M059J (cell line): Measurements from ENCODE around the gene CHKA. TPM values are rescaled to one million over a fixed set of nuclear protein-coding genes. Genes with fewer than 3 reads are reported as not detected.
A peak's percentile ranks its signal among the peaks of the same experiment; 100 is the strongest.

Experiments
- DNase-seq: peaks from one replicate; pipeline ENCODE4 v3.0.0-alpha.2; 2012; ENCODE audit warnings: low read depth
- total RNA-seq: library from RNA; depleted of rRNA; stranded (reverse); fragments of >200 nt; shearing (Covaris generic); gene quantifications from 2 replicates; pipeline ENCODE4 v1.2.3, GENCODE V29; 2014

Gene CHKA
- total RNA-seq, 1 experiment from 2014 or later, result 13.7 TPM

DNA sequence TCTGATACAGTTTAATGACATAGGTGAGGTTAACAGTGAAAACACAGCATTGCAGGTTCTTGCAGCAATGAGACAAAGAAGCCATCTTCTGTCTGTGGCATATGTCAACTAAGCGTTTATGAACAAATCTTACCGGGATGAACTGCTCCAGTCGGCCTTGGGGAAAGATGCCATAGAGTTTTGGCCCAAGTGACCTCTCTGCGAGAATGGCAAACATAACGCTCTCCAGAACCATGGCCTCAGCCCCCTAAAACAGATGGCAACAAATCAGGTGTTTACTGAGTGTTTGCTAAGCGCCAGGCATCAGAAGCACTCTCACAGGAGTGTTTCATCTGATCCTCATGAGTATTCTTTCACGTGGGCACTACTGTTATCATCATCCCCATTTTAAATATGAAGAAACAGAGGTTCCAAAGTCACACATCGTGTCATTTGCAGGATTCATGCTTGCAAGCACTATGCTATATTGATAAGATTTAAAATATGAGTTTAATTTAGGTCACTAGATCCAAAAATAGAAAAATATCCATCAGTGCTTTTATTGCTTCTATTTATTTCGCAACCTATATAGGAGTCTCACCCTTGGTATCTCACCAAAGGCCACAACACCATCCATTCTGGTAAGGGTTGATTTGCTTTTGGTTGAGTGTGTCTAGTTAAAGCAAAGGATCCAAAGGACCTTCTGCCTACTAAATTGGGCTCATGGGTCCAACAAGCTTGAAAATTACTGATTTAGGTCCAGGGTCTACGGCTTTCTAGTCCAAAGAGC is 46.4 kb downstream of the CHKA start:
- DNase-seq, result no peak

GRCh38 chr11:68071281-68072048 is 49.7 kb downstream of the CHKA start:
- no peak for DNase-seq

GRCh38 chr11:68067991-68068390 is 53.2 kb downstream of the CHKA start:
- DNase-seq, result no peak

GRCh38 chr11:68066742-68067141 is 54.4 kb downstream of the CHKA start:
- DNase-seq, result no peak

GRCh38 chr11:68065841-68066240 is 55.3 kb downstream of the CHKA start:
- no peak for DNase-seq

DNA sequence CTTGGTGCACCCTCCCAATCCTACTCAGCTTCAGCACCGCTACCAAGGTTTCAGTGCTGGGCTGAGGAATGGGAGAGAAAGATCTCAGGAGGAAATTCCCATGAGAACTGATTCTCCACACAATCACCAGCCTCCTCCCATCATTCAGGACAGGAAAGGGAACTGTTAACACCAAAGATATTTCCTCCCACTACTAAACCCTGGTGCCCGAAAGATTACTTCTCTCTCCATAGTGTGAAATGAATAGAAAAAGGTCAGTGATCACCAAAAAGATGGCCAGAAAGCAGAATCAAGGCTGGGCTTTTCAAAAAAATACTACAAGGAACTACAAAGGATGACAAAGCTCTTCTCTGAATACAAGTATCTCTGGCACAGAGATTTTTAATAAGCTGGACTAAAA is 56.3 kb downstream of the CHKA start:
- no peak for DNase-seq

DNA sequence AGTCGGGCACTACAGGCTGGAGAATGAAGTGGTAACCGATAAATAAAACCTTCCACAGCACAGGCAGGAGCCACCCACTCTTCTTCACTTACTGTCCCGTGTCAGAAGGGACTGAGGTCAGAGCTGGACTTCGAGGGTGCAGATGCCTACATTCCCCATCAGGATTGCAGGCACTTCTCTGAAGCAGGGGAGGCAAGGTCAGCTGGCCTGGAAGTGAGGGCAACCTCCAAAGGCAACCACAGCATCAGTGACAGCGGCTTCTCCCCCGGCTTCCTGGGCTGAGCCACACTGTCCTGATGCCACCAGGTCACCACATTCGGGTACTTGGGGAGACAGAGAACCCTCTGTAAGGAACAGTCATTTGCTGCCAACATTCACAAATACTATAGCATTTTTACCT is 59.7 kb downstream of the CHKA start:
- no peak for DNase-seq

DNA sequence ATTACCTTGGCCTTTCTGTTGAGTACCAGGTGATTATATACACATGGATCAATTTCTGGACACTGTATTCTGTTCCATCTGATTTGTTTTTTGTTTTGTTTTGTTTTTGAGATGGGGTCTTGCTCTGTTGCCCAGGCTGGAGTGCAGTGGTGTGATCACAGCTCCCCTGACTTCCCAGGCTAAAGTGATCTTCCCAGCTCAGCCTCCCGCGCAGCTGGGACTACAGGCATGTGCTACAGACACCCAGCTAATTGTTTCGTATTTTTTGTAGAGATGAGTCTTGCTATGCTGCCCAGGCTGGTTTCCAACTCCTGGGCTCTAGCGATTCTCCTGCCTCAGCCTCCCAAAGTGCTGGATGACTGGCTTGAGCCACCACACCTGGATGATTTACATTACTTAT is 63.4 kb downstream of the CHKA start:
- no peak for DNase-seq

- DNase-seq, result no peak
Measured at GRCh38 chr11:68056317-68057285, 64.6 kb downstream of the CHKA start.

DNA sequence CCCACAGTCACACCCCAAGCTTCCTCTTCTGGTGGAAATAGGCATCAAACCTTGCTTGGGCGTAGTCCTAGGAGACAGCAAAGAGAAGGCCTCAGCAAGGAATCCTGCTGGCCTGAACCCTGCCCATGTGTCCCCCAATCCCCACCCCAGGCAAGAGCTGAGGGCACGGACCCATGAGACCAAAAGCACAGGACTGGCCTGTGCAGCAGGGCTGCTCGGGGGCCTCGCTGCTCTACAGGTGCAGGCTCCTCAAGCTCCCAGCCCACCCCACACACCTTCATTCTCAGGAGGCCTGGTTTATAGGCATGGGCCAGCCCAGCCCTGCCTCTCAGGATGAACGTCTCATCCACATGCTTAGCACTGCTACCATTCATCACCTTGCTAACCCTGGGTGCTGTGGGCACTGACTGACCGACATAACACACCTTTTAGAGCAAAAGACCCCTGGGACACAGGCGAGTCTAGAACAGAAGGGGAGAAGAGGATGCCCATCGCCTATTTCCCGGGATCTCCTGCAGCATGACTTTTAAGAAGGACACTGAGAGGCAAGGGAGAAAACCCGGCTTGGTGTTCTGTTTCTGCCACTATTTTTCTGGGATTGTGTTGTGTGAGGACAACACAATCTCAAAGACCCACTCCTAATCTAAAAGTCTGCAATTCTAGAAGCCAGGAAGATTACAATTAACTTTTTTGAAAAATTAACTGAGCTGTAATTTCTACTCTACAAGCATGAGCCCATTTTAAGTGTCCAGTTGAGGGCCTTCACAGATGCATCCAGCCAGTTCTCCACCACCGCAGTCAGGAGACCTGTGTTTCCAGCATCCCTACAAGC is 67.0 kb downstream of the CHKA start:
- no peak for DNase-seq

DNA sequence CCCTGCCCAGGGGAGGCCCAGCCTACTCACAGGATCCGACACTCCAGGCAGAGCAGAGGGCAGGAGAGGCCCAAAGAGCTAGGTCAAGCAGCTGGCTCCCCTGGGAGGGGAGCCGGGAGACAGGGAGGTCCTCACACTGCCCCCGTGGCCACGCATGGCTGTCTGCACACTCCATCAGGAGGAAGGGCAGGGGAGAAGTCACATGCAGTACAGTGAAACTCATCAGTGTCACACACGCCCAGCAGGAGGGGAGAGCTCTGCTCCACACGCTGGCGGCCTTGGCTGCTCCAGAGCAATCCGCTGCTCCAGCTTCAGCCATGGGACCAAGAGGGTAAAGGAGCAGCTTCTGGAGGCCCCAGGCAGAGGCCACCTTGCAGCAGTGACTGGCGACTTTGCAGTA is 68.1 kb downstream of the CHKA start:
- no peak for DNase-seq

GRCh38 chr11:68052137-68052873 is 68.9 kb downstream of the CHKA start:
- DNase-seq, result no peak

GRCh38 chr11:68051191-68052136 is 69.7 kb downstream of the CHKA start:
- no peak for DNase-seq

GRCh38 chr11:68050371-68050841 is 70.8 kb downstream of the CHKA start:
- no peak for DNase-seq

GRCh38 chr11:68049509-68050370 is 71.4 kb downstream of the CHKA start:
- peak; percentile 57 for DNase-seq

GRCh38 chr11:68048681-68049508 is 72.3 kb downstream of the CHKA start:
- DNase-seq, result no peak
